Muscle of arm (tissue), 12 donors: Measurements from ENCODE around the gene ACBD5. TPM values are rescaled to one million over a fixed set of nuclear protein-coding genes. Genes with fewer than 3 reads are reported as not detected.

Experiments
- DNase-seq: peaks from one replicate; pipeline ENCODE4 v3.0.0-alpha.2; 2013
- polyA plus RNA-seq, 12 donors: library from polyadenylated mRNA; unstranded; fragments of 120-200 nt; gene quantifications; one replicate each; pipeline ENCODE4 v1.2.1, GENCODE V29; 2013; ENCODE audit not compliant: insufficient read length in 12 of 12

Gene ACBD5
- polyA plus RNA-seq, 12 donors, result 20.2 to 30.5 (median 24.6) TPM; not detected in 1

DNA sequence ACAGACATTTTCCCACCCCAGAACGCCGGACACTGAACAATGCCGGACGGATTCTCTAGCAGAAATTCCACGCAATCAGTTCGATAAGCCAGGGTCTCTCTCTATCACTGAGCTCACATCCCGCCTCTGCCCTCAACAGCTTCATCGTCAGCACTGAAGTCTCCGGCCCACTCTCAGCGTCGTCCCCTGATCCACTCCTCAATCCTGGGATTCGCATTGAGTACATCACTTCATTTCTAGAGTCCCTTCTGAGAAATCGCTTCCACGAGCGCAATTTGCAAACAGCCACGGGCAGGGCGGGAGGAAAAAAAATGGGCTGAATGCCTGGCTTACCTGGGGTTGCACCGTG lies 86.8 kb downstream of the ACBD5 start:
- no peak for DNase-seq

DNA sequence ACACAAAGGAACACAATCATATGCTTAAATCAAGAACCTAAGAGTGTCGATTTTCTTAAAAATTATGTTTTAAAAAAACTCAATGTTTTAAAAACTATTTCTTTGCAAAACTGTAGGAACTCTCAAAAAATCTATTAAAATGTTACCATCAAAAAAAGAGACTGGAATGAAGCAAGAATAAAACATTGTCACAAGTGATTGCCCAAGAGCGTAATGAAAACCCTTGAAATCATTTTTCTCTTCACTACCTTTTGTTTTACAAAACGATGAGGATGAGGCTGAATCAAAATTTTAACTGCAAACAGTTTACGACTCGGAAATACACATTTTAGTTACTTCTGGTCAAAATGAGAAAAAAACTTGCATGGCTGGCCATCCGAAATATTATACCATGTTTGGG lies 87.3 kb downstream of the ACBD5 start:
- DNase-seq, result no peak

DNA sequence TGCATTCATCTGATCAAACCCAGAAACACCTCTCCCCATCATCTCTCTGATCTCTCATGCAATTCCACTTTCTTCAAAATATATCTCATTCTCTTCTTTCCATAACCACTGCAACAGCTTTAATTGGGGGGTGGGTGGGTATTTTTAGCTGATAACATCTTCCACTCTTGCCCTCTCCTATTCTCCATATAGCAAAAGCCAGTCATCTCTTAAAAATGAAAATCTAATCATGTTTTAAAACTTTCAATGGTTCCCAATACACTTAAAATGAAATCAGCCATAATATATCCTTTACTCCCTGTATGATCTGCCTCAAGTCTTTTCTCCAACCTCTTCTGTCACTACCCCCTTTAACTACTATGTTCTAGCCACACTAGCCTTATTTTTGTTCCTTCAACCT lies 87.9 kb downstream of the ACBD5 start:
- no peak for DNase-seq

DNA sequence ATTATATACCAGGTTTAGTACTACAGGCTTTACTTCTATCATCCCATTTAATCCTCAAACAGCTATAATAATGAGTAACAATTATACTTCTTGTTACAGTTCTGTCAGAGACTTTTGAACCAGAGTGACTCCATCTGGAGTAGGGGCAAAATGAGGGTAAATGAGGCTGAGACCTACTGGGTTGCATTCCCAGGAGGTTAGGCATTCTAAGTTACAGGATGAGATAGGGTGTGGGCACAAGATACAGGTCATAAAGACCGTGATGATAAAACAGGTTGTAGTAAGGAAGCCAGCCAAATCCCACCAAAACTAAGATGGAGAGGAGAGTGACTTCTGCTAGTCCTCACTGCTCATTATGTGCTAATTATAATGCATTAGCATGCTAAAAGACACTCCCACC lies 90.3 kb downstream of the ACBD5 start:
- DNase-seq, result no peak

DNA sequence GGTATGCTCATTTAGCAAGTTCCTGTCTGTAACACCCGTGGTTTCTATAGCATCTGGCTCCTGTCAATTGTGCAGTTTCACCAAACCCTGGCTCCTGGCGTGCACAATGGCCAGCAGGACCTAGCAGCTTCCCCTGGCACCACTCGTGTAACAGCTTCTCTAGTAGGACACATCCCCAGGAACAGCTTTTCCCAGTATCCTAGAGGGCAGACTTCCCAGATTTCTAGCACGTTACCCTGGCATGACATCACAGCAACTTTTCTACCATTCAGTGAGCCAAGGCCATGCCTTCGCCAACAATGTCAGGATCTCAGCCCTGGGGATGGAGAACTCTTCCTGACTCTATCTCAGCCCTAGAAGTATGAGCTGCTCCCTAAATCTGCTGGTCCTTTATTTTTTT lies 92.9 kb downstream of the ACBD5 start:
- no peak for DNase-seq

DNA sequence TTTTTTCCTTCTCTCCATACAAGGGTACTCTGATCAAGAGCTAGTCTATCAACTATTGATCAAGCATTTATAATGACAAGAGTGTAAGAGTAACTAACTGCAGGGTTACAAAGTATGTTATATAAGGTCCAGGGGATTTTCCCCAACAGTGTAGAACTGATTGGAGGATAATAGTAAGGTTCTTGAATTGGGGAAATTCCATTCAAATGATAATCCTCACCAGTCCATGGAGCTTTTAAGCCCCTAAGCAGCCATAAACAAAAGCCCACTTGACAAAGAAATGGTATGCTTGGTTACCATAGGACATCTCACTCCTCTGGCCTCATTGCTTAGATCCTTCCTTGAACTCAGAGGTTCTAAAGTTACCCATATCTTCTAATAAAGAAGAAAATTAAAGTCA lies 94.7 kb downstream of the ACBD5 start:
- DNase-seq, result no peak

Other genes starting within 250 kb of the ACBD5 start
- gene ANKRD26, start 140.3 kb downstream of the ACBD5 start, polyA plus RNA-seq, result 10 to 100 TPM in 11 of 12 donors, not detected in 1; 10.7 to 19.2 (median 13.0) TPM
- 100 to 1,000 TPM in 7 of 12 donors, 10 to 100 TPM in 4, not detected in 1; 92.0 to 117 (median 106) TPM for gene YME1L1, start 86.4 kb downstream of the ACBD5 start, polyA plus RNA-seq
- gene MASTL, start 85.4 kb downstream of the ACBD5 start, polyA plus RNA-seq, result 10 to 100 TPM in 5 of 12 donors, 1 to 10 TPM in 6, not detected in 1; 5.5 to 19.4 (median 8.6) TPM